GM12872 (cell line): ENCODE measurements around the gene ZNF488.

Experiments used
- CTCF ChIP-seq: IDR thresholded peaks from 3 replicates; pipeline ENCODE4 v1.5.1; 2011; ENCODE audit warnings: low read depth, mild to moderate bottlenecking, low read length, moderate library complexity; ENCODE audit not compliant: insufficient read depth

ZNF488 gene

DNA sequence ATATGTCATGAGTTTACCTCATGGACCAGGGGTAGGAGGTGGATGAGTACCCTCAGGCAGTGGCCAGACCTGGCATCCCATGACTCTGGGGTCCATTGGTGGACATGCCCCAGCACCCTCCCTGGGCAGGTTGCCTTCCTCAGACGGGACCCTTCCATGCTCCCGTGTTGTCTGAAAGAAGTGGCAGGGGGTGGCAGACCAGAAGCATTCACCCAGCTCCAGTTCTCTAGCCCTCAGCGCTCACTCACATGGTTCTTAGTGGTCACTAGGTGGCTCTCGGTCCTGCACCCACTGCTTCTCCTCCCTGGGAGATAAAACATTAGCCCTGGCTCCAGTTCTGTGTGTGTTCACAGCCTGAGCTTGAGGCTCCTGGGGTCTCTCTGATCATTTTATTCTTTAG lies 29.9 kb downstream of the ZNF488 start:
- TF ChIP-seq CTCF = no peak

- TF ChIP-seq CTCF = no peak
Observed at GRCh38 chr10:47353351-47353750, 30.7 kb downstream of the ZNF488 start.

GRCh38 chr10:47351899-47352815 lies 31.9 kb downstream of the ZNF488 start:
- no peak for TF ChIP-seq CTCF

DNA sequence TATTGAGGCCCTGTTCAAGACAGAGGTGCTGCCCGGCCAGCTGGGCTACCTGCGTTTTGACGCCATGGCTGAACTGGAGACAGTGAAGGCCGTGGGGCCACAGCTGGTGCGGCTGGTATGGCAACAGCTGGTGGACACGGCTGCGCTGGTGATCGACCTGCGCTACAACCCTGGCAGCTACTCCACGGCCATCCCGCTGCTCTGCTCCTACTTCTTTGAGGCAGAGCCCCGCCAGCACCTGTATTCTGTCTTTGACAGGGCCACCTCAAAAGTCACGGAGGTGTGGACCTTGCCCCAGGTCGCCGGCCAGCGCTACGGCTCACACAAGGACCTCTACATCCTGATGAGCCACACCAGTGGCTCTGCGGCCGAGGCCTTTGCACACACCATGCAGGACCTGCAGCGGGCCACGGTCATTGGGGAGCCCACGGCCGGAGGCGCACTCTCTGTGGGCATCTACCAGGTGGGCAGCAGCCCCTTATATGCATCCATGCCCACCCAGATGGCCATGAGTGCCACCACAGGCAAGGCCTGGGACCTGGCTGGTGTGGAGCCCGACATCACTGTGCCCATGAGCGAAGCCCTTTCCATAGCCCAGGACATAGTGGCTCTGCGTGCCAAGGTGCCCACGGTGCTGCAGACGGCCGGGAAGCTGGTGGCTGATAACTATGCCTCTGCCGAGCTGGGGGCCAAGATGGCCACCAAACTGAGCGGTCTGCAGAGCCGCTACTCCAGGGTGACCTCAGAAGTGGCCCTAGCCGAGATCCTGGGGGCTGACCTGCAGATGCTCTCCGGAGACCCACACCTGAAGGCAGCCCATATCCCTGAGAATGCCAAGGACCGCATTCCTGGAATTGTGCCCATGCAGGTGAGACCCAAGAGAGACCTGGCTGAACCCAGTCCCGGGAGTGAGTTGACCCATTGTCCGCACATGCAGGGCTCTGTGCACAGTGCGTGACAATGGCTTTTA lies 33.1 kb downstream of the ZNF488 start:
- no peak for TF ChIP-seq CTCF

DNA sequence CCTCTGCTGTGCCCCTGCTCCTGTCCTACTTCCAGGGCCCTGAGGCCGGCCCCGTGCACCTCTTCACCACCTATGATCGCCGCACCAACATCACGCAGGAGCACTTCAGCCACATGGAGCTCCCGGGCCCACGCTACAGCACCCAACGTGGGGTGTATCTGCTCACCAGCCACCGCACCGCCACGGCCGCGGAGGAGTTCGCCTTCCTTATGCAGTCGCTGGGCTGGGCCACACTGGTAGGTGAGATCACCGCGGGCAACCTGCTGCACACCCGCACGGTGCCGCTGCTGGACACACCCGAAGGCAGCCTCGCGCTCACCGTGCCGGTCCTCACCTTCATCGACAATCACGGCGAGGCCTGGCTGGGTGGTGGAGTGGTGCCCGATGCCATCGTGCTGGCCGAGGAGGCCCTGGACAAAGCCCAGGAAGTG lies 34.1 kb downstream of the ZNF488 start:
- no peak for TF ChIP-seq CTCF

GRCh38 chr10:47349516-47349915 lies 34.6 kb downstream of the ZNF488 start:
- TF ChIP-seq CTCF = no peak
